Ishikawa (cell line): ENCODE measurements around the gene PIGV.

Source experiments
- CEBPB ChIP-seq: IDR thresholded peaks from 2 replicates; pipeline ENCODE4 v1.6.1; 2012
- CREB1 ChIP-seq: IDR thresholded peaks from 2 replicates; pipeline ENCODE4 v1.6.1; 2012; ENCODE audit warnings: low read depth
- EGR1 ChIP-seq: IDR thresholded peaks from 2 replicates; pipeline ENCODE4 v1.6.1; 2012
- EP300 ChIP-seq: IDR thresholded peaks from 2 replicates; pipeline ENCODE4 v1.6.1; 2012; ENCODE audit warnings: borderline replicate concordance
- FOXM1 ChIP-seq: IDR thresholded peaks from 2 replicates; pipeline ENCODE4 v1.6.1; 2012; ENCODE audit warnings: low read depth, borderline replicate concordance
- MAX ChIP-seq: IDR thresholded peaks from 2 replicates; pipeline ENCODE4 v1.6.1; 2012
- NFIC ChIP-seq: IDR thresholded peaks from 2 replicates; pipeline ENCODE4 v1.6.1; 2012
- RAD21 ChIP-seq: IDR thresholded peaks from 2 replicates; pipeline ENCODE4 v1.6.1; 2012; ENCODE audit warnings: low read depth
- REST ChIP-seq: IDR thresholded peaks from 2 replicates; pipeline ENCODE4 v1.6.1; 2012; ENCODE audit warnings: low read depth, mild to moderate bottlenecking
- TAF1 ChIP-seq: IDR thresholded peaks from 2 replicates; pipeline ENCODE4 v1.6.1; 2012; ENCODE audit warnings: low read depth, mild to moderate bottlenecking
- TCF12 ChIP-seq: IDR thresholded peaks from 2 replicates; pipeline ENCODE4 v1.6.1; 2012; ENCODE audit warnings: low read depth
- USF1 ChIP-seq: IDR thresholded peaks from 2 replicates; pipeline ENCODE4 v1.6.1; 2012
- YY1 ChIP-seq: IDR thresholded peaks from 2 replicates; pipeline ENCODE4 v1.6.1; 2012; ENCODE audit warnings: low read depth
- ZBTB7A ChIP-seq: IDR thresholded peaks from 2 replicates; pipeline ENCODE4 v1.6.1; 2012; ENCODE audit warnings: low read depth

PIGV gene

GRCh38 chr1:26787706-26788514 lies at the start of gene PIGV:
Gene PIGV (plus strand): TSS chr1:26787950. CDS start chr1:26790816, 2,866 bp downstream.
- TF ChIP-seq MAX (no peak), CREB1 (no peak; the same call in 1 of the 2 replicates), CEBPB (no peak), ZBTB7A (no peak), EP300 (0 out of 2 replicates have a peak, but pooled peaks have one; percentile 10), TAF1 (peak; percentile 54; the same call in 1 of the 2 replicates), YY1 (peak; percentile 95), TCF12 (no peak; the same call in 1 of the 2 replicates), REST (no peak)

GRCh38 chr1:26739329-26739914 lies 48.3 kb upstream of the PIGV start:
- TF ChIP-seq TCF12 (no peak), RAD21 (no peak), FOXM1 (no peak), TAF1 (no peak)

- TF ChIP-seq RAD21 (no peak), MAX (no peak)
Measured at GRCh38 chr1:26740023-26740634, 47.6 kb upstream of the PIGV start.

GRCh38 chr1:26740952-26741351 lies 46.8 kb upstream of the PIGV start:
- TF ChIP-seq NFIC (no peak), EP300 (no peak), TAF1 (no peak), CEBPB (no peak), CREB1 (no peak), TCF12 (no peak), USF1 (no peak)

- TF ChIP-seq EGR1 (no peak), REST (no peak), YY1 (no peak), CREB1 (no peak), ZBTB7A (no peak), TAF1 (no peak), NFIC (no peak), MAX (no peak), FOXM1 (no peak), USF1 (no peak), TCF12 (no peak), RAD21 (no peak), CEBPB (no peak)
Measured at GRCh38 chr1:26743426-26744059, 44.2 kb upstream of the PIGV start.
